H9 (cell line): ENCODE results near the gene FARSB. TPM values are rescaled to one million over a fixed set of nuclear protein-coding genes. Genes with fewer than 3 reads are reported as not detected.

Experiments used
- DNase-seq: peaks from one replicate; pipeline ENCODE4 v3.0.0-alpha.2; 2017
- H2AFZ ChIP-seq: one replicate; pipeline ENCODE4 v1.6.1; 2013; ENCODE audit warnings: mild to moderate bottlenecking, low read length, control low read depth, moderate library complexity
- H2AK5ac ChIP-seq: 2 replicates; pipeline ENCODE4 v1.6.1; 2013; ENCODE audit warnings: low read length, control low read depth, mixed read lengths; ENCODE audit not compliant: insufficient read length
- H2BK120ac ChIP-seq: one replicate; pipeline ENCODE4 v1.6.1; 2013; ENCODE audit warnings: low read depth, mild to moderate bottlenecking, low read length, control low read depth, inconsistent platforms; ENCODE audit not compliant: poor library complexity, severe bottlenecking
- H2BK12ac ChIP-seq: 2 replicates; pipeline ENCODE4 v1.6.1; 2013; ENCODE audit warnings: low read length, control low read depth, mixed read lengths, low read depth; ENCODE audit not compliant: insufficient read length
- H2BK15ac ChIP-seq: 2 replicates; pipeline ENCODE4 v1.6.1; 2013; ENCODE audit warnings: low read depth, low read length, control low read depth
- H2BK20ac ChIP-seq: one replicate; pipeline ENCODE4 v1.6.1; 2013; ENCODE audit warnings: low read depth, mild to moderate bottlenecking, low read length, control low read depth, inconsistent platforms; ENCODE audit not compliant: poor library complexity, severe bottlenecking
- H2BK5ac ChIP-seq: 2 replicates; pipeline ENCODE4 v1.6.1; 2013; ENCODE audit warnings: low read length, control low read depth, mixed read lengths; ENCODE audit not compliant: insufficient read length
- H3K14ac ChIP-seq: 2 replicates; pipeline ENCODE4 v1.6.1; 2013; ENCODE audit warnings: low read length, control low read depth; ENCODE audit not compliant: insufficient read depth
- H3K18ac ChIP-seq: 2 replicates; pipeline ENCODE4 v1.6.1; 2013; ENCODE audit warnings: low read depth, mild to moderate bottlenecking, mixed read lengths, low read length, control low read depth; ENCODE audit not compliant: insufficient read length
- H3K23ac ChIP-seq: 2 replicates; pipeline ENCODE4 v1.6.1; 2013; ENCODE audit warnings: low read length, control low read depth, mixed read lengths, low read depth; ENCODE audit not compliant: insufficient read length
- H3K23me2 ChIP-seq: 2 replicates; pipeline ENCODE4 v1.6.1; 2013; ENCODE audit warnings: low read depth, mild to moderate bottlenecking, mixed read lengths, low read length, control low read depth; ENCODE audit not compliant: insufficient read length, poor library complexity, severe bottlenecking
- H3K27ac ChIP-seq: 2 replicates; pipeline ENCODE4 v1.5.1; 2013; ENCODE audit warnings: low read length, control low read depth, mixed read lengths, low read depth; ENCODE audit not compliant: insufficient read length
- H3K27me3 ChIP-seq: 2 replicates; pipeline ENCODE4 v1.6.1; 2013; ENCODE audit warnings: low read length, control low read depth, inconsistent platforms; ENCODE audit not compliant: insufficient read depth
- H3K4ac ChIP-seq: 2 replicates; pipeline ENCODE4 v1.6.1; 2013; ENCODE audit warnings: low read depth, mild to moderate bottlenecking, control low read depth, inconsistent platforms, low read length, moderate library complexity
- H3K4me1 ChIP-seq: 2 replicates; pipeline ENCODE4 v1.6.1; 2013; ENCODE audit warnings: low read length, control low read depth, inconsistent platforms; ENCODE audit not compliant: insufficient read depth
- H3K4me2 ChIP-seq: 2 replicates; pipeline ENCODE4 v1.6.1; 2013; ENCODE audit warnings: low read length, control low read depth, mixed read lengths; ENCODE audit not compliant: insufficient read length, insufficient read depth
- H3K56ac ChIP-seq: 2 replicates; pipeline ENCODE4 v1.6.1; 2013; ENCODE audit warnings: low read depth, mild to moderate bottlenecking, mixed read lengths, low read length, control low read depth; ENCODE audit not compliant: insufficient read length
- H3K79me1 ChIP-seq: 2 replicates; pipeline ENCODE4 v1.6.1; 2013; ENCODE audit warnings: low read depth, mild to moderate bottlenecking, moderate library complexity, low read length, control low read depth, inconsistent platforms; ENCODE audit not compliant: insufficient read depth, poor library complexity, severe bottlenecking
- H3K79me2 ChIP-seq: 2 replicates; pipeline ENCODE4 v1.6.1; 2013; ENCODE audit warnings: low read length, control low read depth, inconsistent platforms; ENCODE audit not compliant: insufficient read depth
- H3K9ac ChIP-seq: 2 replicates; pipeline ENCODE4 v1.6.1; 2013; ENCODE audit warnings: low read length, control low read depth, mixed read lengths; ENCODE audit not compliant: insufficient read length; ENCODE audit errors: extremely low read depth
- H3K9me3 ChIP-seq: one replicate; pipeline ENCODE4 v1.6.1; 2013; ENCODE audit warnings: low read depth, low read length, inconsistent platforms; ENCODE audit not compliant: control insufficient read depth
- H3T11ph ChIP-seq: one replicate; pipeline ENCODE4 v1.6.1; 2013; ENCODE audit warnings: mild to moderate bottlenecking, low read length, control low read depth, inconsistent platforms
- H4K20me1 ChIP-seq: one replicate; pipeline ENCODE4 v1.6.1; 2013; ENCODE audit not compliant: control insufficient read depth, insufficient read length, insufficient read depth
- H4K5ac ChIP-seq: 2 replicates; pipeline ENCODE4 v1.6.1; 2013; ENCODE audit warnings: low read depth, mild to moderate bottlenecking, mixed read lengths, low read length, control low read depth; ENCODE audit not compliant: insufficient read length
- H4K8ac ChIP-seq: replicated peaks from 2 replicates; pipeline ENCODE4 v1.6.1; 2013; ENCODE audit warnings: low read length, control low read depth, mixed read lengths, low read depth; ENCODE audit not compliant: insufficient read length
- H4K91ac ChIP-seq: 2 replicates; pipeline ENCODE4 v1.6.1; 2013; ENCODE audit warnings: low read depth, mild to moderate bottlenecking, moderate library complexity, mixed read lengths, low read length, control low read depth; ENCODE audit not compliant: insufficient read length
- H3K27ac Mint-ChIP-seq, 3 experiments: 2 replicates in 2 of 3; 3 replicates in 1 of 3; pipeline ENCODE4 v1.8.0; 2020 to 2021; ENCODE audit warnings: mixed read lengths in 3 of 3, mild to moderate bottlenecking in 1 of 3, moderate library complexity in 1 of 3
- H3K27me3 Mint-ChIP-seq: 2 replicates; pipeline ENCODE4 v1.8.0; 2021; ENCODE audit warnings: low read depth, mild to moderate bottlenecking, moderate library complexity, mixed read lengths
- H3K36me3 Mint-ChIP-seq, 3 experiments: 2 replicates in 2 of 3; 3 replicates in 1 of 3; pipeline ENCODE4 v1.8.0; 2020 to 2021; ENCODE audit warnings: low read depth in 3 of 3, mixed read lengths in 3 of 3; ENCODE audit not compliant: insufficient read depth in 1 of 3
- H3K4me1 Mint-ChIP-seq, 2 experiments: 2 replicates each; pipeline ENCODE4 v1.8.0; 2020; ENCODE audit warnings: mixed read lengths in 2 of 2
- H3K4me3 Mint-ChIP-seq, 2 experiments: 2 replicates in 1 of 2; 3 replicates in 1 of 2; pipeline ENCODE4 v1.8.0; 2020 to 2021; ENCODE audit warnings: mild to moderate bottlenecking in 2 of 2, mixed read lengths in 2 of 2, moderate library complexity in 1 of 2
- H3K9me3 Mint-ChIP-seq, 2 experiments: 2 replicates in 1 of 2; 3 replicates in 1 of 2; pipeline ENCODE4 v1.8.0; 2020; ENCODE audit warnings: mild to moderate bottlenecking in 2 of 2, mixed read lengths in 2 of 2, moderate library complexity in 1 of 2
- CTCF ChIP-seq: fragments of 200-600 bp; sonication (generic); conservative IDR thresholded peaks from 3 replicates; pipeline ENCODE4 v1.8.0; 2021; ENCODE audit warnings: antibody characterized with exemption, mild to moderate bottlenecking
- WGBS: extraction: QIAGEN DNeasy Blood & Tissue Kit; methylation state at CpG from one replicate; pipeline ENCODE4 v1.1.7; 2013; ENCODE audit warnings: missing lambda C conversion rate, low lambda C conversion rate, mixed read lengths; ENCODE audit not compliant: insufficient read length; ENCODE audit errors: extremely low coverage; 5-methylcytosine and 5-hydroxymethylcytosine counted together
- total RNA-seq: library from RNA; stranded (reverse); gene quantifications from 2 replicates; pipeline ENCODE4 v1.2.1, GENCODE V29; 2021

The FARSB gene
- total RNA-seq, 1 experiment from 2014 or later, result 32.1 TPM

GRCh38 chr2:222522082-222522481 is 133.8 kb downstream of the FARSB start:
- Histone ChIP-seq H2BK5ac (no peak overlapping the region), H2BK15ac (no peak overlapping the region), H2BK20ac (no peak overlapping the region), H3K23ac (no peak overlapping the region), H4K8ac (no peak overlapping the region), H3K27me3 (no peaks in the 10 kb centered on the region), H3K23me2 (no peaks in the 10 kb centered on the region), H2AFZ (no peak overlapping the region), H3K9me3 (no peaks in the 10 kb centered on the region), H3K18ac (no peak overlapping the region), H2BK12ac (no peak overlapping the region), H3K56ac (no peak overlapping the region), H4K5ac (no peak overlapping the region), H3K27ac (no peak overlapping the region), H3K9ac (no peak overlapping the region), H3K4ac (no peak overlapping the region), H3K4me2 (no peak overlapping the region), H4K91ac (no peak overlapping the region), H3K79me2 (no peaks in the 10 kb centered on the region), H2AK5ac (no peak overlapping the region), H3K14ac (no peak overlapping the region), H3T11ph (no peak overlapping the region), H2BK120ac (no peak overlapping the region), H3K4me1 (no peaks in the 10 kb centered on the region; the same call in 1 of the 2 replicates), H3K79me1 (no peaks in the 10 kb centered on the region), H4K20me1 (no peaks in the 10 kb centered on the region)
- Mint-ChIP-seq H3K4me1 (peaks cover 11 to 24% of the 10 kb centered on the region in 2 experiments), H3K9me3 (peaks cover 3% of the 10 kb centered on the region in 2 experiments; a peak in 2 of 5 replicates), H3K4me3 (no peak overlapping the region), H3K27me3 (peaks cover 9% of the 10 kb centered on the region), H3K36me3 (no peaks in the 10 kb centered on the region), H3K27ac (no peak overlapping the region)
- WGBS, result no CpG with 5 or more reads among the region's 1 CpG
- no peak for DNase-seq
- no peak for TF ChIP-seq CTCF
